ENCODE data around the gene IDI1.

- TF ChIP-seq CTCF (IDR thresholded peaks at IDR 0.05 in 8 of 11, conservative IDR thresholded peaks at IDR 0.05 in 3 of 11) (no peak), POLR2AphosphoS5 (IDR thresholded peaks at IDR 0.05) (no peak)
These were observed 11.0 kb upstream of the IDI1 start for GRCh38 chr10:1059902-1060301.
